ENCODE results near the gene EEIG1.

Gene EEIG1

DNA sequence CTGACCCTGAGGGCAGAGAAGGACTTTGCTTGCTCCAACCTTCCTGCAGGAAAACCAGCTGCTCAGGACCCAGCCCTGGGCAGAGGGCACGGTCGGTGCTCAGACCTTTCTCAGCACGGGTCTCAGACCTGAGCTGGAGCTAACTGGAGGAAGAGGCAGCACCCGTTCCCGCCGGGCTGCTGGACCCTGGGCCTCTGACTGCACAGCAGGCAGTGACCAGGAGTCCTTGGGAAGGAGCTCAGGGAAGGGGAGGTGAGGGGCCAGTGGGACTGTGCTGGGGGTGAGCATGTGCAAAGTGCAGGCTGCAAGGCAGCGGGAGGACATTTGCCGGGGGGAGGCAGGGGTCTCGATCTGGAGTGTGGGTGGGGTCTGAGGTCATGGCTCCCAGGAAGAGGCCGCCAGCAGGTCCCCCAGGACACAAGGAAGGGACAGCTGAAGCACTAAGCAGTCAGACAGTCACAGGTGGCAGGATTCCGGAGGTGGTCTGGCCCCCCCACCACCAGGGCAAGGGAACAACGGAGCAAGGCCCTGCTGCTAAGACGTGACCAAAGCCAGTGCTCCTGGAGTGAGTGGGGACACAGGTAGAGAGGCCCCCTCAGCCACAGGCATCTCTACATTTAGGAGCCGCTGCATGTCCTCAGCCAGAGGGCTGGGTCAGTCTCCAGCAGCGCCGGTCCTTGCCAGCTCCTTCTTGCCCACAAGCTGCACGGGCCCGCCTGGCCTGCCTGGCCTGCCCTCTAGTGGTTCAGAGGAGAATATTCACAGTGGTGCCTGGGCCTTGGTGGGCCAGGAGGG is 38.4 kb downstream of the EEIG1 start:
- H3K4me3 ChIP-seq (ENCODE audit: low read depth, low read length): no peak overlapping the region

DNA sequence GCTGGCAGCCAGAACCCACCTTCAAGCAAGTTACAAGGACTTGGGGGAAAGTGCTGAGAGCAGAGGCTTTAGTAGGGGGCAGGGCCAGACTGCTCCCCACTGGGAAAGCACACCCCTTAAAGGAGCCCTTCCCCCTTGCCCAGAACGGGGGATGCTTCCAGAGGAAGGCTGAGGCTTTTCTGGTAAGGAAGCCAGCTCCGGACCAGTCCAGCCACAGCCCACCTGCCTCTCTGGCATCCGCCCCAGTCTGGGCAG is 38.9 kb downstream of the EEIG1 start:
- H3K4me3 ChIP-seq (ENCODE audit: low read depth, low read length): no peak overlapping the region

DNA sequence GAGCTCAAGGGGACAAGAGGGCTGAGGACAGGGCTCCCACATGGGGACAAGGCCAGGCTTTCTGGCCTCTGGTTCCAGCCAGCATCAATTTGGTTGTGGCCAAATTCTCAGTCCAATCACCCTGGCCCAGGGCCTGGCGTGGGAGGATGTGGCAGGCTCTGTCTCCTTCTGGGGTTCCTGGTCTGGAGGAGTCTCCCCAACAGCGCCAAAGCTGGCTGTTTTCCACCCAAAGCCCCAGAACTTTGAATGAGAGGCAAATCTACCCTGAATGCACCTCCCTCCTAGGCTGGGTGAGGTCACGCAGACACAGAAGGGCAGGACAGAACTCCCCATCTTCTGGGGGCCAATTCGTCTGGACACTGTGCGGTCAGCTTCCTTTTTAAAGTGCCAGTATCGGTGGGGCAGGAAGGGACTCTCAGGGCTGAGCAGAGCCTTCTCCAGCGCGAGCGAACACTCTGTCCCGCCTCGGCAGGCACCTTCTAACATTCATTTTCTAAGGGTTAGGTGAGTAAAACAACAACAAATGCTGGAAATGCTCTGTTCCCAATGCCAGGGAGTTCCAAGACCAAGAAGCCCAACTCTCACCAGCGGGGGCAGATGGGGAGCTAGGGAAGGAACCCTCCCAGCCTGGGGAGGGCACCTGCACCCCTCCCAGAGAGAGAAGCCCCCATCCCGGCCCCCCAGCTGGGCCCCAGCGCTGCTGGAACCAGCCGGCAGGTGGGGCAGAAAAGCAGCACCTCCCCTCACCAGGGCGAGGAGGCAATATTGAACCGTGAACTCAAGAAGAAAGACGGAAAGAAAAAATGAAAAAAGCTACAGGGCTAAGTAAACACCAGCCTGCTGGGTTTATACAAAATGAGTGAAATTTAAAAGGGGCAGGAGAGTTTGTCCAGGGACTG is 39.5 kb downstream of the EEIG1 start:
- no peak overlapping the region for H3K4me3 ChIP-seq (ENCODE audit: low read depth, low read length)

DNA sequence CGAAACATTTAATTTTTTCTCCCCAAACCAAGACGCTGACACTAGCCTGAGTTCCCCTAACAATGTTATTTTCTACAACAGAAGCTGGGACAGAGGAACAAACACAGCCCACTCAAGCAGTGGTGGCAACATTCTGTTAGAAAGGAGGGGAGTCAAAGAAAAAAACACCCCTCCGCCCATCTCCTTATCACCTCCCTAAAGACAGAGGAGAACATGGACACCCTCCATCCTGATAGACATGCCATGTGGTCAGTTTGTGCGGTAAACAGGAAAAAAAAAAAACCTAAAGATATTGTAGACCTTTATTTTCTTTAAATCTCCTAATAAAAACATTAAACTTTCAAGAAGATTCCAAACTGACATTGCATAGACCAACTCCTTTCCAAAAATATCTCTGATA is 40.2 kb downstream of the EEIG1 start:
- no peak overlapping the region for H3K4me3 ChIP-seq (ENCODE audit: low read depth, low read length)

DNA sequence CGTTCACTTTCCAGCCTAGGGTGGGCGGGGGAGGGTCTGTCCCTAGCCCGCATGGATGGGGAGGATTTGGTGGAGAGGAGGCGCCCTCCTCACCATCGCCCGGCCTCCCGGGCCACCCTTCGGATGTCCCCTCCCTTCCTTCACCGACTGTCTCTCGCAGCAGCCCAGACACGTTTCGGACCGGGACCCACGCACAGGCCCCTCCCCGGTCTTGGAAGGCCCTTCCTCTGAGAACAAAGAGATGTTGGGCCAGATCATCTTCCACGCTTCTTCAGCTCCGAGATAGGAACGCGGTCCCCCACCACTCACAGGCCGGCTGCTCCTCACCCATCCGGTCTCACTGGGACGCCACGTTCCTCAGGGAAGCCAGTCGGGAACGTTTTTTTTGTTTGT is 42.5 kb downstream of the EEIG1 start:
- H3K4me3 ChIP-seq (ENCODE audit: low read depth, low read length): peak overlapping the region; percentile 97

DNA sequence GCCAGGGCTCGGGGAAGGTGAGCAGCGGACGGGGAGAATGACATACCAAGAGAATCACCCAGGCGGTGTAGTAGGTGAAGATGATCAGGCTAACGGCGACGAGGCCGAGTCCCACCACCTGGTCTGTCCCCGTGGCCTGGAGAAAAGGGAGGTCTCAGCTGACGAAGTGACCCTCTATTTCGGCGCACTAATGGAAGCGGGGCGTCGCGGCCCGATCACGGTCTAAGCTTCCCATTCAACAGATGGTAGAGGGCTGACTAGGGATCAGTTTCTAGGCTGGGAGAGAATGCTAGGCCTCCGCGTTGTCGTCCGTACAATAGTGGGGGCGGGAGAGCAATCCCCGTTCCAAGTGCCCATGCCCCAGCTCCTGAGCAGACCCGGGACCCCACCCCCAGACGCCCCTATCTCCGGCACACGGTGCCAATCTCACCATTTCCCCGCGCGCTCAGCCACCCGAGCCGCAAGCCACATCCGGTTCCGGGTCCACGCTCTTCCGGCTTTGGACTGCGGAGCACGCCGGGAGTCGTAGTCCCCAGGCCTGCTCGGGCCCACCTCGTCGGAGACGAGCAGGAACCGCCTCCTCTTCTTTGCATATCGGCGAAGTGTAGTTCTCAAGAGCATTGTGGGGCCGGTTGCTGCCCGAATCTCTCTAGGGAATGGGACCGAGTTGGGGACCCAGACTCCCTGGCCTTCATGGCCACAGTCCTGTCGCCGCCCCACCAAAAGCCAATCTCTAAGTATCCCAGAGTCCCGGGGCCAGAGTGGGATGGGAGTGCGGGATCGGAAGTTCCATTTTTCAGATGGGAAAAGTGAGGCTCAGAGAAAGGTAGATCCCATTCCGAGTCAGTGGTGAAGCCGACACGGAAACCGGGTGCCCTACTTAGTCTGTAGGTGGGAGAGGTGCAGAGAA is 43.1 kb downstream of the EEIG1 start, which contains the start of gene DPM2:
Gene DPM2, minus strand, starts transcription at position 467 of the 910 bp plus-strand sequence. Its CDS starts 34 bp downstream, at position 433.
- H3K4me3 ChIP-seq (ENCODE audit: low read depth, low read length): peak within 1 kb of the TSS; percentile 97

DNA sequence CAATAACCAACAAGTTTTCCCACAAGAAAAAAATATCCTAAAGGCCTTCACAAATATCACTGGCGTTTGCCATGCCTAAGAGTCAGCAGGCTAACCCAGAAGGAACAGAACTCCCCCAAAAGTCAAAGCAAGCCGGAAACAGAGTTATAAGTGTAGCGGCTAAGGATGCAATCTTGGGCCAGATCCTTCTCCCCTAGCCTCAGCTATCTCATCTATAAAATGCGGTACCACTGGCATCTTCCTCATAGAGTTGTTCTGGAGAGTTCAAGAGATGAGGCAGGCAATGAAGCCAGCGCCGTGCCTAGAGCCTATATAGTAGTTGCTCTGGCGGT is 43.8 kb downstream of the EEIG1 start:
- H3K4me3 ChIP-seq (ENCODE audit: low read depth, low read length): peak overlapping the region; percentile 97

DNA sequence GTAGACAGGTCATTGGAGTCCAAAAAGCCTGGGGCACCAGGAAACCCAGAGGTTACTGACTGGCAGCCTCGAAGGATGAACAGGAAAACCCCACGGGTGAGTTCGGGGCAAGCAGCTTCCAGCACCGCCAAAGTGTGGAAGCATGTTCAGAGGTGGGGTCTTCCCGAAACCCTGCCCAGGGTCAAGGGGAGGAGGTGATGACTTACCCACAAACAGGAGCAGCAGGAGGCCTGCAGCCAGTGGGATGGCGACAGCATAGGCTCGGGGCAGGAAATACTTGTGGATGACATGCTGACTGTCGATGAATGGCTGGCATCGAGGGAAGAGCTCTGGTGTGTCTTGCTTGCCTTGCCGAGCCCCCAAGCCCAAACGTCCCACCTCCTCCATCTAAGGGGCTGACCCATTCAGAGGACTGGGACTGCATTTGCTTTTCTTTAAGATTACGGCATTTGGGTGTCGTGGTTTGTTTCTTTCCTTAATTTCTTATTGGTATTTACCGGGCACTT is 44.4 kb downstream of the EEIG1 start:
- no peak overlapping the region for H3K4me3 ChIP-seq (ENCODE audit: low read depth, low read length)

DNA sequence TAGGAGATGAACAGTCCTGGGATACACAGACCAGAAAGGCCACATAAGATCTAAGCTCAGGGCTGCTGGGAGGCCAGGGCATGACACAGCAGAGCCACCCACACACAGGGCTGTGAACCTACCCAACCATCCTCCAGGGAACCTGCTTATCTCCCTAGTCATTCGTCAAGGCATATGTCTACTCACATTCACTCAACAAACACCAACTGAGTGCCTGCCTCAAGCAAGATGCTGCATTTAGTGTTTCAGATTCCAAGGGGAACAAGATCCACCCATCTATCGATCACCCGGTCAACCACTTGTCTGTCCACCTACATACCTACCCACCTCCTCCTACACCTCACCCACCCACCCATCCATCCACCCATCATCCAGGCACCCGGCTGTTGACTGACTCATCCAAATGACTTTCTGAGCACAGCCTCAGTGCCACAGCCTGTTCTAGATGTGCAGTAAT is 45.0 kb downstream of the EEIG1 start:
- H3K4me3 ChIP-seq (ENCODE audit: low read depth, low read length): no peak overlapping the region

DNA sequence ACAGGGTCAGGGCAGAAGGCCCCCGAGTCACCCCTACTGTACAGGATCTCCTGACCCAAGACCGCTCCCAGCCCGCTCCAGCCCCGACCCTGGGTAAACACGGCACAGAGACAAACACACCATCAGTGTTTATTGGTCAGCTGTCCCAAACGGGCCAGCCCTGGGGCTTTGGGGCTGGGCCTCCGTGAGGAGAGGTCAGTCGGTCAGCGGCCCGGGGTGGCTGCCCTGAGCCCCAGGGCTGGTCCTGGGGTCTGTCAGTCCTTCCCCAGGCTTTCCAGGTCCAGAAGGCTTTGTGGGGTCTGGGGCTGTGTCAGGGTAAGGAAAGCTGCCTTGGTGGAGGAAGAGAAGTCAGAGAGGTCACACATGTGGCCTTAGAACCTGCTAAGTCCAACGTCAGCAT is 45.8 kb downstream of the EEIG1 start:
- H3K4me3 ChIP-seq (ENCODE audit: low read depth, low read length): no peak overlapping the region

DNA sequence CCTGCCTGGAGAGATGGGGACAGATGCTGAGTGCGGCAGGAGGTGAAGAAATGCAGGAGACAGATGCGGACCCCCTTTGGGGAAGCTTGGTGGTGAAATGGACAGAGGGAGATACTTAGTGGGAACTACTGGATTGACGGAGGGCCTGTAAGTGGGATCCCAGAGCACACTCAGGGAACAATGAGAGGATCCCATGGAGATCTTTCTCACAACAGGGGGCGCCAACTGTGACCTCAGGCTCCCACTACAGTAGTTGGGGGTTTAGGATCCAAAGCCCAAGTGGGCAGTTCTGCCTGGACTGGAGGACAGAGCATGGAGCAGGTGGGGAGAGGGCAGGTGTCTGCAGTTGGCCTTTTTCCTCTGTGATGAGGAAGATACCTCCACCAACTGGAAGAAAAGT is 46.5 kb downstream of the EEIG1 start:
- H3K4me3 ChIP-seq (ENCODE audit: low read depth, low read length): no peak overlapping the region

DNA sequence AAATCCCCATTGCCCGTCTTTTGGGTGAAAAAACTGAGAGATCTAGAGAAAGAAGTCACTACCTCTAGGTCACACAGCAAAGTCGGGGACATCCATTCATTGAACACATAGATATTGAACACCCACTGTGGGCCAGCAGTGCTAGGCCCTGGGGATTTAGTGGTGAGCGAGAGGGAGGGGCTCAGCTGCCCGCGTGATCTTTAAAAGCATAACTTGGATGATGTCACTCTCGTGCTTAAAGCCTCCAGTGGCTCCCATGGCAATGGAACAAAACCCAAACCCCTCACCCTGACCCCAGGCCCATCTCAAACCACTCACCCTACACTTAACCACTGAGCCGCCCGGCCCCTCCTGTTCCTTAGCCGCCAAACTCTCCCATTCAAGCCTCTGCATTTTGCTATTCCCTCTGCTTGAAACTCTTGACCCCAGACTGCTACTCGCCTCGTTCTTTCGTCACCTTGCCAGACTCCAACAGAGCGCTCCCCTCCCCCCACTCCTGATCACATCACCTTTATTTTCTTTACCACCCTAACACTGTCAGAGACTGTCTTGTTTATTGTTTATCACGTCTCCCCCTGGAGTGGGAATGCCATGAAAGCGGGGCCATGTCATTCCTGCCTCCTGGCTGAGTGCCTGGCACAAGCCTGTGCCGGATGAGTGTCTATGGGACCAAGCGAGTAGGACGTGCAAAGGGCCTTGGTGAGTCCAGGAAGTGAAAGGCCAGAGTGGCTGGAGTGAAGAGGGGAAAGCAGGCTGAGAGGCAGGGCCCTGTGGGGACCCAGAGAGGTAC is 49.5 kb downstream of the EEIG1 start:
- H3K4me3 ChIP-seq (ENCODE audit: low read depth, low read length): peak overlapping the region; percentile 50

Measured in iPS-11a (cell line).